Stimulated activated CD8-positive, alpha-beta memory T cell treated with anti-CD3 and anti-CD28 coated beads, Interleukin-15, amount 100 ng/mL, for 4 hours (primary cell): ENCODE data around the gene MARCHF6.
"Not testable (repeated sequence)": the region's sequence is repeated elsewhere in the genome, so short reads cannot be mapped to it uniquely, and the experiment has no call there.

ENCODE experiments used
- DNase-seq, 2 donors: peaks; one replicate each; pipeline ENCODE4 v3.0.0-alpha.2; 2020; ENCODE audit warnings: low read depth in 2 of 2

The MARCHF6 gene

GRCh38 chr5:10351199-10351905, 2.1 kb upstream of the MARCHF6 start:
- no peak for DNase-seq

DNA sequence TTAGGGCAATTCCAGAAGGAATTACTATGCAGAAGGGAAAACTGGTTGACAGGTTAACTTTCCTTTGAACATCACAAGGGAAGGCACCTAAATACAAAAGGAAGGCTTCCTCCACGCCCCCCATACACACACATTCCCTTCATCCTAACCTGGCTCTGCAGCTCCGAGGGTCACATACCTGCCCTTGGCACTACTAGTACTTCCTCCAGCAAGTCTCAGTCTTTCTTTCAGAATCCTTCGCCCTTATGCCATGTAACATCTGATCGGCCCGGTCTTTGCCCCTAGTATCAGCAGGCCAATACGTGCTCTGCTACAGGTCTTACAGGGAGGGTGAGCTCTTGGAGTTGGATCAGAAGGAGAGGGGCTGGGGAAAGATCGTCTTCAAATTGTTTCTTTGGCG, 1.6 kb upstream of the MARCHF6 start:
- no peak for DNase-seq

DNA sequence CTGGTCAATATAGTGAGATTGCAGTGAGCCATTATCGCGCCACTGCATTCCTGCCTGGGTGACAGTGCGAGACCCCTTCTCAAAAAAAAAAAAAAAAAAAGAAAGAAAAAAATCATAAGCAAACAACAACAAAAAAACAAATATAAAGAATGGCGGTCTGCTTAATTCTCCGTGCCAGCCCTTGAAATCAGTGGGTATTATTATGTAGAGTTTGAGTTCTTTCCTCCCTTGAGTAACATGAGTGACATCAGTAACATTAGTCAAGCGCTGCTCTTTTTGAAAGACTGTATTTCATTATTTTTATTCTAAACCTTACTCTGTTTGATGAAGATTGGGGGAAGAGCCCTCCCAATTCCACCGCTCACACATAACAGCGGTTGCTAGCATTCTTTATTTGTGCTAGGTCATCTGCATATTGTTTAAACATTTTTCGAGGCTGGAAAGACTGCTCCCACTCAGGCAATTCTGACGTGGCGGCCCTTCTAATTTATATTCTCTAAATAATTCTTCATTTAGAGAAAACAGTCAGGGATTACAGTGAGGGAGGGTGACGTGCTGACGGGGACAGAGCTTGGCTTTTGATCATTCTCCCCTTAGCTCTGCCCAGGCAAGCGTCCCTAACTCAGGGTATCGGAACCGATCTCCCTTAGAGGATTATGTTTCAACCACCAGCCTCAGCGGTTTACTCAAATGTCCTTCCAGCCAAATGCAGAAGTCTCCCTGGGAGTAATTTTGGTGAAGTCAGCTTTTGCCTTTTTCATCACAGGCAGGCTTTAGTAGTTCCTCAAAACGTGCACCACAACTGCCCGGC, 860 bp upstream of the MARCHF6 start:
- DNase-seq, result peak in 1 of 2 donors; percentile 8

DNA sequence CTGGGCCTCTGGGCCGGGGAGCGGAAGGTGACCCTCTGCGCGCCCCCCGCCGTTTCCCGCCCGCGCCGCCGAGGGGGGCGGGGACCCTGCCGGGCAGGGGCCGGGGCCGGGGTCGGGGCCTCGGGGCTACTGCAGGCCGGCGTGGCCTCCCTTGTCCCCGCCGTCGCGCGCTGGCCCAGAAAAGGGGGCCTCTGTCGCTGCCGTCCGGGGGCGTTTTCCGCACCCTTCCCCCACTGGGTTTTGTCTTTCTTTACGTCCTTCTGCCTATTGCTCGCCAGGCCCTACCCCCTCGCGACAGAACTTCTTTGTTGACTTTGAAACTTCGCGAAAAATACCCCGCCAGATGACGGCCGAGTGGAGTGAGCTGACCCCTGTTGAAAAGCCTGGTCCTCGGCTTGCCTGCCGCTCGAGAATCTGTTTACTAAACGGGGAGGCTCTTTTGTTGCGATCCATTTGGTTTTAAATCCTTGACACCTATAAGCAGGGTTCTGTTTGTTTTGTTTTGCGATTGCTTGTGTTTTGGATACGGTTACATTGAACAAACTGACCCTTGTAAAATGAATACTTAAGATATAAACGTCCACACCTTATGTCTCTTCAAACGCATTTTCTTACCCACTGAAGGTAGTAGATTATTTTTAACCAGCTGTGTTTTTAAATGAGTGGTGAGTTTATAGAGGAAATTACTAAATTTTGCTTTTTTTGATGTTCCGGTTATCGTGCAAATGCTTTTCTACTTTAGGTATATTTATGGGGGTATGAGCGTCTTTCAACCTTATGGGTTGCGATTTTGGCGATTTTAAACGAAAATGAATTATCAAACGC, 765 bp downstream of the MARCHF6 start:
- peak; percentile 15 to 18 for DNase-seq

DNA sequence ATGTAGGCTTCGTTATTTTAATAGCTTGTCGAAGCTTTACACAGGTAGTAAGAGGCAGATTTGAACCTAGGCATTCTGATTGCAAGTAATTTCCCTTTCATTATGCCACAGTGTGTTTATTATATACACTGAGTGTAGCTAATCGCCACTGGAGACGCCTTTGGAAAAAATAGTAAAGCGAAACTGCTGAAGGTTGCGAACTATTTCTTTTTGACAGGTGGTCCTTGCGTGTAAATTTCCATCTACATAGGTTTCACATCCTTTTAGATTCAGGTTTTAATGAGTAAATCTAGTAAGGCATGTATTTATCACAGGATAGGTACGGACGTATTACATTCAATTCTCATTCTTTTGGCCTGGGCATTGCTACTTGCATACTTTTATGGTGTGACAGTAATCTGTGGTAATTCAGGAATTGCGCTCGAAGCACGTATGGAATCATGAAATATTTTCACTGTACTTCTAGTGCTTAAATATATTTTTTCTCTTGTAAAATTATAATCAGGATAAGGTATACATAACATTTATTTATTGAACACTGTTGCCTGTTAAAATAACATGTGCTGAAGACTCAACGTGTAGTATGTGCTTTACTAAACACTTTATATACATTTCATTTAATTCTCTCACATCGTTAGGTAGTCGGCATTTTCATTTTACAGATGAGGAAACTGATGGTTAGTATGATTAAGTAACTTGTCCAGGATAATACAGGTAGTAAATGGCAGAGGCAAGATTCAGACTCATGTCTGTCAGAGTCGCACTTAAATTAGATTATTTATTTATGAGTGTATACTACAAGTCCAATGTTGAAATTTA, 1.8 kb downstream of the MARCHF6 start:
- no peak for DNase-seq

- no peak for DNase-seq
Observed at GRCh38 chr5:10358999-10359398, 5.5 kb downstream of the MARCHF6 start.

- DNase-seq, result no peak
Observed at GRCh38 chr5:10360686-10361085, 7.2 kb downstream of the MARCHF6 start.

DNA sequence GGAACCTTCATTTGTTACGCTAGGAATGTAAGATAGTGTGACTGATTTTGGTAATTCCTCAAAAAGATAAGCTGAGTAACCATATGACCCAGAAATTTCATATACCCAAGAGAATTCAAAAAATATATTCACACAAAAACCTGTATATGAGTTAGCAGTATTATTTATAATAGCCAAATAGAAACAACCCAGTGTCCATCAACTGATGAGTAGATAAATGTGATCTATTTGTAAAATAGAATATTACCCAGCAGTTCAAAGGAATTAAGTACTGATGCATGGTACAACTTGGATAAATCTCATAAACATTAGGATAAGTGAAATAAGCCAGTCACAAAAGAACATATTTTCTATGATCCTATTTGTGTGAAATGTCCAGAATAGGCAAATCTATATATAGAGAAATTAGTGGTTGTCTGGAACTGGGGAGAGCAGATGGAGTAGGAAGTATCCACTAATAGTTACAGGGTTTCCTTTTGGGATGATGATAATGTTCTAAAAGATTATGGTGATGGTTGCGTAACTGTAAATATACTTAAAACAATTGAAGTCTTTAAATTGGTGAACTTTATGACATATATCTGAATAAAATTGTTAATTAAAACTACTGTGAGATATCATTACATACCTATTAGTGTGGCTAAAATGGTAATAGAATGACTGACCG, 10.2 kb downstream of the MARCHF6 start:
- no peak for DNase-seq

- no peak for DNase-seq
Observed at GRCh38 chr5:10364186-10364689, 10.7 kb downstream of the MARCHF6 start.

GRCh38 chr5:10365782-10366181, 12.3 kb downstream of the MARCHF6 start:
- no peak for DNase-seq

GRCh38 chr5:10366310-10367272, 13.1 kb downstream of the MARCHF6 start:
- DNase-seq, result no peak

- DNase-seq, result no peak
Observed at GRCh38 chr5:10367579-10367978, 14.1 kb downstream of the MARCHF6 start.

- DNase-seq, result no peak
Observed at GRCh38 chr5:10370931-10371330, 17.4 kb downstream of the MARCHF6 start.

DNA sequence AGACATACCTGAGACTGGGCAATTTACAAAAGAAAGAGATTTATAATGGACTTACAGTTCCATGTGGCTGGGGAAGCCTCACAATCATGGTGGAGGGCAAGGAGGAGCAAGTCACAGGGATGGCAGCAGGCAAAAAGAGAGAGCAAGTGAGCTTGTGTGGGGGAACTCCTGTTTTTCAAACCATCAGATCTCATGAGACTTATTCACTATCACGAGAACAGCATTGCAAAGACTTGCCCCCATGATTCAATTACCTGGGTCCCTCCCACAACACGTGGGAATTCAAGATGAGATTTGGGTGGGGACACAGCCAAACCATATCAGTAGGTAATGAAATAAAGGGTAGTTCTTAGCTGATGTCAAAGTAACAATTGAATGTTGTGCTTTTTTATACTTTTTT, 17.9 kb downstream of the MARCHF6 start:
- not testable (repeated sequence) for DNase-seq

DNA sequence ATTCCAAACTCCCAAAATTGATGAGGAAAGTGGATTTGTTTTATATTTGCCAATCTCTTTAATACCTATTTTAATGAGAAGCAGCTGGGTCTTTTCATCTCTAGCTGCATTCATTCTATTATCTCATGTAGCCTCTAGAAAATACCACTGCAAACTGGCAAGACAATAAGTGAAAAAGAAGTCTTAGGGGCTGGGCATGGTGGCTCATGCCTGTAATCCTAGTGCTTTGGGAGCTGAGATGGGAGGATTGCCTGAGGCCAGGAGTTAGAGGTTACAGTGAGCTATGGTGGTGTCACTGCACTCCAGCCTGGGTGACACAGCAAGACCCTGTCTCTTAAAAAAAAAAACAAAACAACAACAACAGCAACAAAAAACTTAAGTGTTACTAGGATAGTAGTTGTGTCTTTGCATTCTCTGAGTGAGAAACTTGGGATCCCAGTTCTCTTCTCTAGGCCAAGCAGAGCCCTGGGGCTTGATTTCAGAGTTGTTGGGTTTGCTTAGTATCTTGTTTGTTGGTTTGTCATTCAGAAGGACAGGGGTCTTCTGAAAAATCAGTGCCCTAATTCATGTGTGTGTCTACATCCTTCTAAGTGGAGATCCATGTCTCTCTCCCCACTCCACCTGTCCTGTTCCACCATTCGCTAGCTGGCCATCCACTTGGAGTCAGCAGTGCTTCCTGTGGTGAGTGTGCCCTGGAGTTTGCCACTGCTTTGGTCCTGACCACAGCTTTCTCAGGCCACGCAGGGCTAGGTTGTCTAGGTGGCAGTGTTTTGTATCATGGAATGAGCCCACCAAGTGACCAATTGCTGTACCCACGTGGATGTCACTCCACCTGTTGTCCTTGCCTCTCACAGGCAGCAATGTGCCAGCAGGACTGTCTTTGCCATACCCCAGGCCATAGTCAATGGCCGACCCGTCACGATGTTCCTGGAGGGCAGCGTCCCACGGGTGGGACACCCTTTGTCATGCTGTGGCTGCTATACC, 19.5 kb downstream of the MARCHF6 start:
- no peak for DNase-seq

DNA sequence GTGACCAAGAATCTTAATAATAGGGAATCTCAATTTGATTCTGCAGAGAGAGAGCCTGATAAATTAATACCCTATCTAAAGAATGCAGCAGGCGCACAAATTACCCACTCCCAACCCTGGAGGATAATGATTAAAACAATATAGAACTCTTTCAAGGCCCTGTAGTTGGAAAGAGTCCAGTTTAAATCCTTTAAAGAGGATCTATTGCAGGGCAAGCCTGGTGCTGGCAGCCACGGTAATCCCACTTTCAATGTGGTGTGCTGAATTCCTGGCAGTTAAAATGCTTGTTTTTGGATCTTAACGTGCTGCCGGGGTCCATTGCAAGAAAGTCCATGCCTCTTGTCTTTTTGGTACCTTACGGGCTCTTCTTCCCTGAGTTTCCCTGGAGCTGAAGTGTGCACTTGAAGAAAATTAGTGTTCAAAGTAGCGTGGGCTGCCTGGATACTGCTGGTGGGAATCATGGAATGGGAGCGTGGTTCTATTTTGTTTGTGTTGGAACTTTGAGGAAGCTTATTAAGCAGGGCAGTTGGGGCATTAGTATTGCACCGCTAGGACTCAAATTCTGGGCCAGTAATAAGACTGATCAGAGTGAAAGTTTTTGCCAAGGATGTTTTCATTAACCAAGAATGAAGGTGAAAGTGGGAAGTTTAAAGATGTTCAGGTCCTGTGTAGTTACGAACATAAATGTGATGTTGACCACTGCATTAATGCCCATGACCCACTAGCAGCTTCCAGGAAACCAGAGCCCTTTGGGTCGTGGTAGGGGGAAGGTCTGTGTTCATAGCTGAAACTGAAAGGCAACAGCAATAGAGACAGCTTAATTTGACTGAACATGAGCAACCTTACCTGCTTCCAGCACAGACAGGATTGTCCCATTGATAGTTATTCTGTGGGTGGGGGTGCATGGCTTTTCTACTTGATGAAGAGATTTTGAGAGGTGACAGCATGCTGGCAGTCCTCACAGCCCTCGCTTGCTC, 20.8 kb downstream of the MARCHF6 start:
- DNase-seq, result no peak

GRCh38 chr5:10375146-10375545, 21.7 kb downstream of the MARCHF6 start:
- not testable (repeated sequence) for DNase-seq
